Measurements from ENCODE around the gene UBA5. TPM values are rescaled to one million over a fixed set of nuclear protein-coding genes. Genes with fewer than 3 reads are reported as not detected.

Gene UBA5
- total and polyA plus RNA-seq, 9 of the 15 experiments (the other 6 are each of a cell fraction or from before 2014, with no cell fraction given), result 8.1 to 71.1 (median 29.4) TPM

GRCh38 chr3:132722165-132723023 lies 62.3 kb downstream of the UBA5 start, which contains the start of gene NPHP3 (continued):
- 0 out of 4 replicates have a peak, but pooled peaks have one; percentile 28 to 33 for TF ChIP-seq MAZ (CRISPR knock-in tag; conservative IDR thresholded peaks at IDR 0.05 in 1 of 2, IDR thresholded peaks at IDR 0.05 in 1 of 2)
- TF ChIP-seq GATAD2B (IDR thresholded peaks at IDR 0.05; ENCODE audit: borderline replicate concordance), result 0 out of 2 replicates have a peak, but pooled peaks have one; percentile 38
- no peak for TF ChIP-seq ADNP (tag; IDR thresholded peaks at IDR 0.05)
- no peak for TF ChIP-seq HDAC3 (IDR thresholded peaks at IDR 0.05; ENCODE audit: borderline replicate concordance, partially characterized antibody)
- no peak for TF ChIP-seq GTF2A2 (tag; IDR thresholded peaks at IDR 0.05)
- TF ChIP-seq MAFG (tag; conservative IDR thresholded peaks at IDR 0.05), result no peak
- no peak for TF ChIP-seq STAG1 (CRISPR knock-in tag; IDR thresholded peaks at IDR 0.05; ENCODE audit: borderline replicate concordance)
- no peak for TF ChIP-seq SIN3A (IDR thresholded peaks at IDR 0.05; ENCODE audit: borderline replicate concordance in 2 of 2, control insufficient read depth in 1 of 2, low read depth in 2 of 2, low read length in 2 of 2)
- no peak for TF ChIP-seq SRSF7 (optimal IDR thresholded peaks at IDR 0.05; ENCODE audit: low read depth, low read length)
- no peak for TF ChIP-seq SMAD2 (IDR thresholded peaks at IDR 0.05; ENCODE audit: low read depth, low read length)
- no peak for TF ChIP-seq MXI1 (IDR thresholded peaks at IDR 0.05; ENCODE audit: low read depth, low read length)
- no peak for TF ChIP-seq SIRT6 (IDR thresholded peaks at IDR 0.05; ENCODE audit: low read depth, low read length)
- TF ChIP-seq MLX (CRISPR knock-in tag; conservative IDR thresholded peaks at IDR 0.05), result no peak
- TF ChIP-seq POLR2B (IDR thresholded peaks at IDR 0.05; ENCODE audit: low read depth, partially characterized antibody), result no peak
- no peak for TF ChIP-seq SRSF9 (IDR thresholded peaks at IDR 0.05; ENCODE audit: borderline replicate concordance, low read depth, low read length)
- peak in 1 of 2 experiments; percentile 4; a peak in 1 of 4 replicates for TF ChIP-seq UBTF (IDR thresholded peaks at IDR 0.05; ENCODE audit: borderline replicate concordance in 1 of 2, low read depth in 2 of 2, low read length in 2 of 2)
- no peak for TF ChIP-seq NBN (IDR thresholded peaks at IDR 0.05; ENCODE audit: low read depth)
- TF ChIP-seq E2F3 (CRISPR knock-in tag; IDR thresholded peaks at IDR 0.05), result no peak
- no peak for TF ChIP-seq BDP1 (IDR thresholded peaks at IDR 0.05; ENCODE audit: insufficient read depth, insufficient read length)
- no peak for TF ChIP-seq ZNF830 (CRISPR knock-in tag; IDR thresholded peaks at IDR 0.05)
- TF ChIP-seq ZNF707 (CRISPR knock-in tag; conservative IDR thresholded peaks at IDR 0.05), result no peak

Measured in K562 (cell line).